HG03439 (cell line): Measurements from ENCODE around the gene MEST.
"Not testable (repeated sequence)": the region's sequence is repeated elsewhere in the genome, so short reads cannot be mapped to it uniquely, and the experiment has no call there.

Source experiments
- ATAC-seq: cut with Tn5 transposase; IDR thresholded peaks from one replicate; pipeline ENCODE4 v1.9.1; 2021; ENCODE audit warnings: mild to moderate bottlenecking, moderate library complexity; ENCODE audit not compliant: unreplicated experiment

Gene MEST

DNA sequence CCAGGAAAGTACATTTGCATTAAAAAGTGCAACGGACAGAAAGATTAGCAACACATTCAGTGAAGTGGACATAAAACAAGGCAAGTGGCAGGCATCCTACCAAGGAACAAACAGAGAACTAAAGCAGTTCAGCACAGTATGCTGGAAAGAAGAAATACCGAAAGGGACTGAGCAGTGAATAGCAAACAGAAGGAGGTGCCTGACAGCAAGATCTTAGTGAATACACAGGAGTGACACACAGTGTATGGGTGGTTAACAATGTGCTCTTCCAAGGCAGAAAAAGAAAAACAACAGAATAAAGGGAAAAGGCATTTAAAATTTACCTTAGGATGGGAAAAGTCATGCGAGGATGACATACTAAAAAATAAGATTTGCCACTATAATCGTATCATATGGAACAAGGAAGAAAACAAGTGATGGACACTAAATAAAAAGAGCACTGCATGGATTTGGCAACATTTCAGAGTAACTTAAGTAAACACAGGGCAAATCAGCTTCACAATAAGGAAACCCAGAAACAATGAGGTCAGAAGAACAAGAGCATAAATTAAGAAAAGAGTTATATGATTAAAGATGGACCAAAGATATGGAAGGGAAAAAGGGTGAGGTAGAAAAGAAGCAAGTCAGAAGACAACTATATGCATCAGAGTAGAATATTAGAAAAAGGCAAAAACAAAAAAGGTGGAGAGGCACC lies 29.5 kb downstream of the MEST start:
- no peak for ATAC-seq

DNA sequence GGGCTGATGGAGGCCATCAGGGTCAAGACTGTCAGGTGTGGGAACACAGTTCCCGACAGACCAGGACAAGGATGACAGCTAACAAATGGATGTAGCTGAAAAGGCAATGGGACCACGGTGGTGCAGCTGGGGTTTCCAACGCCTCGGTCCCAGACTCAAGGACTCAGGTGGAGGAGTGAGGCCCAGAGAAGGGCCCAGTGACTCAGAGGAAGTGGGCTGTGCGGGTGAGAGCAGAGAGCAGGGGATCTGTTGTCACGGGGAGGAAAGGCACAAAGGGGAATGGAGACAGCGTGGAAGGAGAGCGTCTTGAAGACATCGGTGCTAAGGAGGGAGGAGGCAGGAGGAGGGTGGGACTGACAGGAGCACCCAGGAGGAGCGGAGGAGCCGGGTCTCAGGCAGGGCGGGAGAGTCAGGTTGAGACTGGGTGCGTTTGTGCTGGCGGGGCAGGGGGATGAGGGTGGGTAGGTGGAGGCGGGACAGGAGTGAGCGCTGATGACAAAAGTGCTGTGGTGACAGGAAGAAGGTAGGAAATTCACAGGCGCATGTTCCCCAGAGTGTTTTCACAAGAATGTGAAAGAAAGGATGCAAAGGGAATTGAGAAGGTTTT lies 31.7 kb downstream of the MEST start:
- ATAC-seq: not testable (repeated sequence)

DNA sequence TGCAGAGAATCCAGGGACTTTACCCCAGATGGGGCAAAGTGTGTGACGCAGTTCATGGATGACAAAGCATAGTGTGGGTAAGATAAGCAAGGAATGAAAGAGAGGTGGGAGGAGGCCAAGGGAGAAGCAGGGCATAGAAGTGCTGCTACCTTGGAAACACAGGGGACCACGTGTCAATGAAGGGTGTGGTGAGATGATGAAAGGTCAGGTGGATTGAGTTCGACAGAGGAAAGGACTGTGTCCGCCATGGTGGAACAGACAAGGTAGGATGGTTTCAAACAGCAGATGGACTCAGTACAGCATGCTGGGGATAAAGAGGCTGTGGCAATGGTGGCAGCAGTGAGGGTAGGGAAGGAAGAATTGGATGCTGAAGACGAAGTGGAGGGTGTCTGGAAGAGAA lies 32.7 kb downstream of the MEST start:
- ATAC-seq: no peak

DNA sequence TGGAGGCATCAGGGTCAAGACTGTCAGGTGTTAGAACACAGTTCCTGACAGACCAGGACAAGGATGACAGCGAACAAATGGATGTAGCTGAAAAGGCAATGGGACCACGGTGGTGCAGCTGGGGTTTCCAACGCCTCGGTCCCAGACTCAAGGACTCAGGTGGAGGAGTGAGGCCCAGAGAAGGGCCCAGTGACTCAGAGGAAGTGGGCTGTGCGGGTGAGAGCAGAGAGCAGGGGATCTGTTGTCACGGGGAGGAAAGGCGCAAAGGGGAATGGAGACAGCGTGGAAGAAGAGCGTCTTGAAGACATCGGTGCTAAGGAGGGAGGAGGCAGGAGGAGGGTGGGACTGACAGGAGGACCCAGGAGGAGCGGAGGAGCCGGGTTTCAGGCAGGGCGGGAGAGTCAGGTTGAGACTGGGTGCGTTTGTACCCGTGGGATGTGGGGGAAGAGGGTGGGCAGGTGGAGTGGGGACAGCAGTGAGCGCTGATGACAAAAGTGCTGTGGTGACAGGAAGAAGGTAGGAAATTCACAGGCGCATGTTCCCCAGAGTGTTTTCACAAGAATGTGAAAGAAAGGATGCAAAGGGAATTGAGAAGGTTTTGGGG lies 36.0 kb downstream of the MEST start:
- not testable (repeated sequence) for ATAC-seq

DNA sequence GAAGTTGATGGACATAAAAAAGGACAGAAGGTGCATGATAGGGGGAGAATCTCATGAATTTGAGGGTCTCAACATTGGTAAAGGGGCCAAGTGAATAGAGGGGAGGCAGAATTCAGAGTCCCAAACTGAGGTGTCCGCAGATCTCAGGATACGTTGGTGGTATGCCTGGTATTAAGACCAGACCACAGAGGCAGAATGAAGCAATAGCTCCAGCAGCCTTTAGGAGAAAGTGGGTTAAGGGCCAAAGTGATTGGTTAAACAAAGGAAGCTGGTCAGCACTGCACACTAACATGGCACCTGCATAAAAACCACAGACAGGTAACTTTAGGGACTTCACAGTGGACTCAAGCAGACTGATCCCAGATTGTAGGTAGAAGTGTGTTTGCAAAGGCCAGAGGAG lies 37.5 kb downstream of the MEST start:
- no peak for ATAC-seq

DNA sequence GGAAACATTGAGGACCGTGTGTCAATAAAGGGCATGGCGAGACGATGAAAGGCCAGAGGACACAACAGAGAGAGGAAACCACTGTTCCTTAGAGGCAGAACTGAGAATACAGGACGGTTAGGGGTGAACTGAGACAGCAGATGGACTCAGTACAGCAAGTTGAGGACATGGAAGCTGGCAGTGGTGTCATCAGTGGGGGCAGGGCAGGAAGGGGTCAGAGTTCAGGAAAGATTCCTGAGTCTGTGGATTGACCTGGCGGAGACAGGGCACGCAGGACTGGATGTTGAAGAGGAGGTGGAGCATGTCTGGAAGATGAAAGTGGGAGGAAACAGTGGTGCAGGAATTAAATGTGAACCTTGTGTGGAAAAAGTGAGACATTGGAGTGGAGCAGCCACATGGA lies 46.0 kb downstream of the MEST start:
- not testable (repeated sequence) for ATAC-seq

DNA sequence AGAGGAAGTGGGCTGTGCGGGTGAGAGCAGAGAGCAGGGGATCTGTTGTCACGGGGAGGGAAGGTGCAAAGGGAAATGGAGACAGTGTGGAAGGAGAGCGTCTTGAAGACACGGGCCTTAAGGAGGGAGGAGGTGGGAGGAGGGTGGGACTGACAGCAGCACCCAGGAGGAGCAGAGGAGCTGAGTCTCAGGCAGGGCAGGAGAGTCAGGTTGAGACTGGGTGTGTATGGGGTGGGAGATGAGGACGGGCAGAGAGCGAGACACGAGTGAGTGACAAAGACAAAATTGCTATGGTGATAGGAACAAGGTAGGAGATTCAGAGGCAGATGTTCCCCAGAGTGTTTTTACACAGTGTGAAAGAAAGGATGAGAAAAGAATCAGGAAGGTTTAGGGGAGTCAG lies 49.4 kb downstream of the MEST start:
- ATAC-seq: not testable (repeated sequence)

DNA sequence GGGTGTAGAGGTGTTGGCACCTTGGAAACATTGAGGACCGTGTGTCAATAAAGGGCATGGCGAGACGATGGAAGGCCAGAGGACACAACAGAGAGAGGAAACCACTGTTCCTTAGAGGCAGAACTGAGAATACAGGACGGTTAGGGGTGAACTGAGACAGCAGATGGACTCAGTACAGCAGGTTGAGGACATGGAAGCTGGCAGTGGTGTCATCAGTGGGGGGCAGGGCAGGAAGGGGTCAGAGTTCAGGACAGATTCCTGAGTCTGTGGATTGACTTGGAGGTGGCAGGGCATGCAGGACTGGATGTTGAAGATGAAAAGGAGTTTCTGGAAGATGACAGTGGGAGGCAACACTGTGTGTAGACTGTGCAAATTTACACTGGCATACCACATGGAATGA lies 50.4 kb downstream of the MEST start:
- ATAC-seq: not testable (repeated sequence)

DNA sequence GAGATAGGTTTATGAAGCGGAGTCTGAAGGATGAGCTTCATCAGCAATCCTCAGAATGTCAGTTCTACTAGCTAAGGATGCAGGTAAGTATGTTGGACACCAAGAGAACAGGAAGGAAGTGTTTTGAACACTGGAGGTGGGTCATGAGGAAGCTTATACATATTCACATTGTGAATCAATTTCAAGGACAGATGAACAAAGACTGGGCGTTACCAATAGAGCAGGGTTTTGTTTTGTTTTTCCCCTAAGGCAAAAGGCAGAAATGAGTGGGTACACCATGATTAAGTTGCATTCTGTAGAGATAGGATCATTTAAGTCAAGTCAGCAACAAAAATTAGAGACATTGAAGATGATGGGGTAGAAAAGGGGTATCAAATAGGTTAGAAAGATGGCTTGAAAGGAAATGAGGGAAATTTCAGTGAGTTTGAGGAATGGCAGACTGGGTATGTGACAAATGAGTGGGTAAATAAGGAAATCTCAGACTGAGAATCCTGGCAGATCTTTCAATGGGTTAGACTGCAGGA lies 51.7 kb downstream of the MEST start:
- no peak for ATAC-seq

DNA sequence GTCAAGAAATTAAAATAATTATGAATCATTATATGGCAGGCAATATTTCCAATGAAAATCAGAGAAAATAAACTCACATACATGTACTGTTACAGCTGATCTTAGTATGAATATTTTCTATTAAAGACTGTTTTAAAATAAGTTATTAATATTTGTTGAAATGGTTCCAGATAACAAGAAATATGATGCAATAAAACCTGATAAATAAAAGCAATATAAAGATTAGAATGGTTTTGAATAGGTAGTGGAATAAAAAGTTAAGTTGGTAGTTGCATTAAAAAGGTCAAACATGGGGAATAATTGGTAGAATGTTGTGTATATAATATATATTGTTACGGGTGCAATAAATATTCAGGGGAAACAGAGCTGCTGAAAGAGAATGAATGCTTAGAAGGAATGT lies 52.5 kb downstream of the MEST start:
- ATAC-seq: no peak

DNA sequence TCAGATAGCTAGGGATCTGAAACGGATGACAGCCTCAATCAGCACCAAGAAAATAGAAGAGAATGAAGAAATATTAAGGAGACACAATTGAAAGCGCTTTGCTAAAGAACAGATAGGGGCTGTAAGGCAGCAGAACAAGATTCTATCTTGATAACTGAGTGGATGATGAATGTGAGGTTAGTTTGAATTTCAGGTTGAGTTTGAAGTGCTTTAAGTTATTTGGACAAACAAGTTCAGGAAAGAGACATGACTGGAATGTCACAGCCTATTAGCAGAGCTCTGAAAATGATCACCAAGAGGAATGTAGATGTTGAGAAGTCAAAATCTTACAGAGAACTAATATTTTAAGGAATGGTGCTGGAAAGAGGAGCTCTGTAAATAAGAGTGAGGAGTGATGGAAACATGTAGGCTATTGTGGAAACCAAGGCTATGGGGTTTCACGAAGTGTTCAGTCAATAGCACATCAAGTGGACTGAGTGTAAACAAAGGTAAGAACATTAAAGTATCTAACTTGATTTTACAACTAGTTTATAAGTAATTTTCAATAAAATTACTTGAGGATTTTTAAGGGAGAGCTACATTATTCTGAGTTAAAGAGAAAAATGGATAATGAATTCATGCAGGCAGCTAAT lies 61.6 kb downstream of the MEST start:
- no peak for ATAC-seq

DNA sequence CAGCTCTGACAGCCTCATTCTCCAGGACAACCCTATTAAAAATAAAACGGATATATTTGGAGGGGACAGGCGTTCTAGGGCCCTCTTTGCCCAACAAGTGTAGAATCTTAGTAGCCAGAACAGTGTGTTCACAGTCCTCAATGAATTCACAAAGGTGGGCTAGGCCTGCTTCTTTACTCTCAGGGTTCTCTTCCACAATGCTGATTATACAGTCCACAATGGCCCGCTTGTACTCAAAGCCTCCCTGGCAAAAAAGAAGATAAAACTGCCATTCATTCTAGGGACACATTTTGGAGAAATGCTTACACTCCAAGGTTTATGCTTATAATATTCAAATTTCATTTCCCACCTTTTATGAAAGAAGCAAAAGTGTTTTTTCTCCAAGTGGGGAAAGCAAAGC lies 62.6 kb downstream of the MEST start:
- ATAC-seq: no peak
